Cardiac ventricle fibroblast (primary cell): ENCODE data around the gene MTNR1B. TPM values are rescaled to one million over a fixed set of nuclear protein-coding genes. Genes with fewer than 3 reads are reported as not detected.

Experiments used
- total RNA-seq: library from RNA; depleted of rRNA; stranded (reverse); fragments of >200 nt; gene quantifications from 2 replicates; pipeline ENCODE4 v1.2.3, GENCODE V29; 2015

The MTNR1B gene
- total RNA-seq: not detected in 2 replicates

GRCh38 chr11:92969634-92970347 lies at the start of gene MTNR1B:
Gene MTNR1B (plus strand): TSS chr11:92969651. CDS start chr11:92969726, 75 bp downstream.

Other genes with a start within 250 kb of the MTNR1B start
- 8.6 and 11.1 TPM in 2 replicates for gene SLC36A4, start 228.3 kb downstream of the MTNR1B start, total RNA-seq